ENCODE results near the gene KRT80.

GRCh38 chr12:52183544-52183910 is 8.3 kb downstream of the KRT80 start:
- TF ChIP-seq POLR2A (IDR thresholded peaks at IDR 0.05) = no peak
- no peak for TF ChIP-seq EP300 (IDR thresholded peaks at IDR 0.05)

Measured in suprapubic skin (tissue), 2 donors.